ENCODE data around the gene CREBBP.

CREBBP gene

DNA sequence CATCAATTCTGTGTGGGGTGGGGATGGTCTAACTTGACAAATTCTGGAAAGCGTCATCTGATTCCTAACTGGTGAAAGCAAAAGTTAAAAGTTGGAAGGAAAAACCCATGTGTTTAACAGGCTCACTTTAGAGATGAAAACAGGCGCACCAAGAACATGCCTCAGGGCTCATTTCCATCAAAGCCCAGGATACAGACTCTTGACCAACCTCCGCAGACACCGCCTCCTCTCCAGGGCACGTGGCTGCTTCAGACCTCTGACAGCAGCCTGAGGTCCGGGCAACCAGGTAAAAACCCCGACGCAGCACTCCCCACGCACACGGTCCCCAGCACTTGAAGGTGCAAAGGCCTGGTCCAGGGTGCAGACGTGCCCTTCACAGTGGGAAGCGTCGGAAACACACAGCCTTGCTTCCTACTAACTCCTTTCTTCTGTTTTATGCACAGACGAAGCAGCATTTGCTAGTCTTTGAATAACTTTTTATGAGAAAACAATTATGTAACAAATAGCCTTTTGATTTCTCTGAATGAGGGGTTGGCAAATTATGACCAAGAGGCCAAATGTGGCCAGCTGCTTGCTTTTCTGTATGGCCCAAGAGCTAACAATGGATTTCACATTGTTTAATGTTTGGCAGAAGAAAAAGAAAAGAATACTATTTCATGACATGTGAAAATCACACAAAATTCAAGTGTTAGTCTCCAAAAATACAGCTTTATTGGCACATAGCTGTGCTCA, 119.0 kb downstream of the CREBBP start:
- DNase-seq: no peak

DNA sequence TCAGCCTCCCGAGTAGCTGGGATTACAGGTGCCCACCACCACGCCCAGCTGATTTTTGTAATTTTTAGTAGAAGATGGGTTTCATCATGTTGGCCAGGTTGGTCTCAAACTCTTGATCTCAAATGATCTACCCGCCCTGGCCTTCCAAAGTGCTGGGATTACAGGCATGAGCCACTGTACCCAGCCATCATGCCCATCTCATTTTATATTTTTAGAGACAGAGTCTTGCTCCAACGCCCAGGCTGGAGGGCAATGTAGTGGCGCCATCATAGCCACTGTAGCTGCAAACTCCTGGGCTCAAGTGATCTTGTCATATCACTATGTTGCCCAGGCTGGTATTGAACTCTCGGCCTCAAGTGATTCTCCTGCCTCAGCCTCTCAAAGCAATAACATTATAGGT, 120.0 kb downstream of the CREBBP start:
- no peak for DNase-seq

DNA sequence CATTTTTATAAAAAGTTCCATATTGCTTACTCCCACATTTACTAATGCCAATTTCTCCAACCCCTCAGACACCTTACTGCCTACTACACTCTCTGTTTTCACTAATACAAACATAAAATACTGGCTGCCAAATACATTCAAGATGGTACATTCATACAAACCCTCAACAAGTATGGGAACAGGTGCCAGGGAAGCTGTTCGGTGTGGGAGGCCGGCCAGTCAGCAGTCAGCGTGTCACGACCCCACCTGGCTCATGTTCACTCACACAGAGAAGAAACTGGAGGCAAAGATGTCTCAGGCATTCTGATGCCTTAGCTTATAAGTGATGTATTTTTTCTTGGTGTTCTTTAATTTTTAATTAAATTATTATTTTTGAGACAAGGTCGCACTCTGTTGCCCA, 120.8 kb downstream of the CREBBP start:
- no peak for DNase-seq

DNA sequence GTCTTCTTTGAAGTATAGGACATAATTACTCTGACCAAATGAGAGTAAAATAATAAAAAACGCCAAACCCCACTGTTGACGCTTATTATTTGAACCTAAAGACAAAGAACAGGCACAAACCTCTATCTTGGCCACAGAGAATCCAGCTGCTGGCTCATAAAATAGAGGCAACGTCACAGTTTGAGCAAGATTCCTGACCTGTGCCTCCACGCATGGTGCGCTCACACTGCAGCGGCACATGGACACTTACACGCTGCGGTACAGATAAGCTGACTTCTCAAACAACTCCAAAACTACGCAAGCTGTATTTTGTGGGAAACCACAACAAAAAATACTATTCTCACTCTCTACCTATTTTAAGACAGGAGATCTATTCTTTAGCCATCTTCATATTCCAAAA, 124.4 kb downstream of the CREBBP start:
- no peak for DNase-seq

DNA sequence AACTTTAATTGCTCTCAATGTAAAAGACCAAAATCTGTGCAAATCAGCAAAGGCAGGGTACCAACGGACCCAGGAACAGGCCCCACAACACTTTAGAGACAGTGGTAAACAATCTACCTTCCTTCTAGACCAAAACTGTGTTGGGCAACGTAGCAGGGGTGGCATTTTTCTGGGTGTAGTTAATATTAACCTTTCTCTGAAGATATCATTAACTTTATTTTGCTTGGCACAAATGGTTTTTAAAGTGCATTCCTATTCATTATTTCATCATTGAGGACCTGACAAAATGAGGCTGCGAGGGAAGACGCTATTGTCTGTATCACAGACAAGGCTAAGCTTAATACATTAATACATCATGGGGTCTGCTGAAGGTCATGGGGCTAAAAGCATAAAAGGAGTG, 125.3 kb downstream of the CREBBP start:
- no peak for DNase-seq

DNA sequence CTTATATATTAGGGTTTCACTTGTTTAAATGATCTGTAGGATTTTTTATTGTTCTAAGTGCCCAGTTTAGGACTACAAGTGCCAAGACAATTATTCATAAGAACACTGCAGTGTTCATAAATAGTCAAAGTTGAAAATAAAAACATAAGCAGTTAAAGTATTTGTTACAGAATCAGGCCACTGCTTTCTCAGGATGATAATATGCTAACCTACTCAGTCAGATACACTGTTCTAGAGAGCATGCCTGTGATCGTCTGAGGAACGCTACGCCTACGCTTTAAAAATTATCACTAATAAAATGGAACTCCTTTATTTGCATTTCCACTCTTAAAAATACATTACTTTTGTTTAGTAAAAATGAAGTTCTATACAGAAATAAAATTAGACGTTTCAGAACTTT, 125.7 kb downstream of the CREBBP start:
- DNase-seq: no peak

DNA sequence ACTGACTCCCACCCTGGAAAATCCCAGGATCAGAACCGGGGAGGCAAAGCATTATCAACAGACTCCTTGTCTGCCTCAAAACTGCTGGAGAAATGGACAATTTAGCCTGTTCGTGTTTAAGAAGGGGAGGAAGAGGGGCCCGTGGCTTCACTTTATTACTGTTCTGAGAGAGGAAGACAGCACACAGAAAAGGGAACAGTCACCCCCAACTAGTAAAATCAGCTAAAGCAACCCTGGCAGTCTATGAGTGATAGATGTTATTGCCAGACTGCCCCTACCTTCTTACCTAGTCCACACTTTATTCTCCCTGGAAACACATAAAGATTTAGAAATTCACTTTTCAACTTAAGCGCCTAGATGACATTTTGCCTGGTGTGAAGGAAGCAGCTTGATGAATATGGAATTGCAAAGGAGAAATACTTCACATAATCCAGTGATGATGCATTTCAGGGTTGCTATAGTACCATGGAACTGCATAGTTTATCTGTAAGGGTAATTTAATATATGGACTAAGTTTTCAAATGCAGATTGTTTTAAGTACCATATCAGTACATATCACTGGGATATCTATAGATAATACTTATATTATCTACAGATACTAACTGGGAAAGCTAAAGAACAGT, 126.3 kb downstream of the CREBBP start:
- no peak for DNase-seq

DNA sequence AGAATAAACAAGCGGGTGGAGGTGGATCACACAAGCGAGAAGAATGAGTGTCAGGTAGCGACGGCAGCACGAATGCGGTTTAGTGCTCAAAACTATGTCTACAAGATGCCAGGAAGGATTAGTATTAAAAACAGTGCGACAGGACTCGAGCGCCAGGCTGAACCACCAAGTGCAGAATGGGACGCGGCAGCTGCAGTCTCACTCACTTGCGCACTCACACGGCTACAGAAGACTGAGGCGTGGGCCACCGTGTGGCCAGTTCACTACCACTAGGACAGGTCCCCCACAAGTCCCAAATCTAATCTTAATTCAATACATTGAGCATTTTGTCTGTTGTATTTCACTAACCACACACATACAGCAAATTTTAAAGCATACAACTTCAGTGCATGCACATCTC, 127.5 kb downstream of the CREBBP start:
- no peak for DNase-seq

DNA sequence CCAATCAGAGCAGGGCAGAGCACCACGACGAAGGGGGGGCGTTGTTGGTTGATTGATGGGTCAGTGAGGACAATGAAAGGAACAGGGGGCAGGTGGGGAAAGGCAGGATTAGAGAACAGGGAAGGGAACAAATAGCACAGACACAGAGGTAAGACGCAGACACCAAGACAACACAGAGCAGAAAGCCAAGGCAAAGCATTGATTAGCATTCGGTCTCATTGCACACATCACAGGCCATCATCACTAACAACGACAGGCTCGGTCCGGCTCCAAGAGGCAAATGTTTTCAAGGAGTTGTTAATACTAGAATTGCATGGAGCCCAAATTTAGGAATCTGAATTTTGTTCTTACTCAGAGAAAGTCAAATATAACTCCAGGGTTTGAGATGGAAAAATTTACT, 128.6 kb downstream of the CREBBP start:
- DNase-seq: no peak

DNA sequence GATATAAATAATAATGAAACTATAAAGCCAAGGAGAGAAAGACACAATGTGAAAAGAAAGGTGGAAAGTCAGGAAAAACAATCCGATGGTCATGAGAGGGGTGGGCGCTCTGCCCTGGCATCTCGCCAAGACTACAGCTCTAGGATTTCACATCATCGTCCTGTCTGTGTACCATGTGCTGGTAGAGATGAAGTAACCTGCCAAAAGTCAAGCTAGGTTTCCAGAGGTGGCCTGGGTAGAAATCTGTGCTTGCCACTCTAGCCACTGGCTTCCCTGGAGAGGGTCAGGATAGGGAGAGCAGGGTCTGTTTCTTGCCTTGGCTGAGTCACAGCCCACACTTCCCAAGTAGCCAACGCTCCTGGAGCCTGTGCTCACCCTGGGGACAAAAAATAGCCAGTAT, 132.2 kb downstream of the CREBBP start:
- DNase-seq: peak in 1 of 2 experiments; percentile 12

DNA sequence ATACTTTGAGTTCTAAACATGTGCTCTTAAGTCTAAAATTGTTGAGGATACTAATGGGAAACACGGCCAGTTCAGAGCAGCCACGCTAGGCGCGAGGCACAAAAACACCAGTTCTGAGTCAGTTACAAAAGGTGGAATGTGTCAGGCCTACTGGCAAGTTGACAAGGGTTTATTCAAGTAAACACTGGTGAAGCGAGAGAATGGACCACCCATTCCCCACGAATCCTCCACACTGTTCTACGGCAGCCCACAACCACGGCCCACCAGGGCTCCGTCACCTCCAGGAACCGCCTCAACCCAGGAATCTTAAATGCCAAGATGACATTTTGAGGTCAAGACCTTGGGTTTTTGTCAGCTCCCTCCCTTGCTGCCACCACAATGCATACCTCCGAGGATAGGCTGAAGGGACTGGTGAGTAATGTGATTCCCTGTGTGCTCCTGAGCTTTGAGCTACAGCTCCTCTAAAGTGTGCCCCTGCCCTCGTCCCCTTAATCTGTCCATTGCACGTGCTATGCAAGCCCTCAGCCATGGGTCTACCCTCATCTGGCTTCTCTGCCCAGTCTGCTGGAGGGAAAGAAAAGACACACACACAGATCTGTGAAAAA, 134.7 kb downstream of the CREBBP start:
- no peak for DNase-seq

DNA sequence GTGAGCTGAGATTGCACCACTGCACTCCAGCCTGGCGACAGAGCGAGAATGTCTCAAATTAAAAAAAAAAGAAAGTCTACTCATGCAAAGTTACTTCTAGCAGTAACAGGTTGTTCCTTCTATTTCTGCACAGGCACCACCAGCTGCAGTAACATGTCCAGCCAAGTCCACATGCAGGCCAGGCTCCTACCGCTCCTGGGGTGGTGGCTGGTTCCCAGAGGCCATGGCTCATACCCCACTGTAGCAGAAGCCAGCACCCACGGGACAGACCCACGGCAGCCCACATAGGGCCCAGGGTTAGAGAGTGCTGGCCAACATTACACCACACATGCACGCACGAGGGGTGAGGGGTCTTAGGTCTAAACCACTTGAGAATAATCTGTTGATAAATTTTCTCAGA, 136.5 kb downstream of the CREBBP start:
- DNase-seq: no peak

DNA sequence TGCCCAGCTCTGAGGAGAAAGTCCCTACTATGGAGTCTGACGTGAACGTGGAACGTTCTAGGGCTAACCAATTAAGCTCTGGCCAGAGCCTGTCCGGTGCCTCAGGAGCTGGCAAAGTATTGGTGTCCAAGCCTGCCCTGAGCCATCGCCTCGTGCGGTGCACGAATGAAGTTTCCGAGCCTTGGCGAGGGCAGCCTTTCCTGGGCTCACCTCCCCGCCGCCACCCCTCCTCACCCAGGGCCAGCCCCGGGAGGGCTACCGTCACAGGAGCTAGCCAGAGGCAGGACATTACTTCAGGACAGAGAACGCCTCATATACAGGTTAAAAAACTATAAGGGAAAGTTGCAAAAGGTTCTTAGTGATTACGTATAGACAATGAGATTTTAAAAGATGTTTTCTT, 139.6 kb downstream of the CREBBP start:
- no peak for DNase-seq

DNA sequence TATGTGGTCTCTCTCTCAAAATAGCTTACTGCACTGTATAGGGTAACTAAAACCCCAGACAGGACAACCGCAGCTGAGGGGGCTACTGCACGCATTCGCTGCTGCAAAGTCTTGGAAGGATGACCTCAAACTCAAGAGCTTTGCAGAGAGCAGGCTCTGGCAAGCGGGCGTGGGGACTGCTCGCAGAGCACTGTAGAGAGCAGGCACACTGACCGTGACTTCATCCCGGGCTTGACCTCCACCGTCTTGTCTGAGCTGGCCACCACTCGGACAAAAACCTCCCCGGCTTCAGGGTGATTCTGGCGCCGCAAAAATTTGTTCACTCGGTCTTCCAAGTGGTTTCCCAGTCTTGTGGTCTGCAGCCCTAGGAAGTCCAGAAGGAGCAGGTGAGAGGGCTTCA, 140.3 kb downstream of the CREBBP start:
- DNase-seq: no peak

DNA sequence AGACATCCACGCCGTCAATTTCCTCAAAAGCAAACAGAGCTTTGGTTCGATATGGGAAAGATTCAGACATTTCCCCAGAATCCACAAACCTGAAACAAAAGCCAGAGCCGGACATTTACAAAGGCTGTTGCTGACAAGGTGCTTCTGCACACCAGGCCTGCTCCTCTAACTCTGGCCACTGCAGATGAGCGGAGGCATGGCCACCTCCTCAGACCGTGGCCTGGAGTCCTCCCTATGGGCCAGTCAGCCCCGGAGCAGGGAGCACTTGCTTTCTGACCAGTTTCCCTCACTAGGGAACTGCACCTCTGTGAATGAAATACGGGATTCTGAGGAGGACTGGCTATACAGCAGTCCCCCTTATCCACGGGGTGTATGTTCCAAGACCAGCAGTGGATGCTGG, 140.9 kb downstream of the CREBBP start:
- no peak for DNase-seq

DNA sequence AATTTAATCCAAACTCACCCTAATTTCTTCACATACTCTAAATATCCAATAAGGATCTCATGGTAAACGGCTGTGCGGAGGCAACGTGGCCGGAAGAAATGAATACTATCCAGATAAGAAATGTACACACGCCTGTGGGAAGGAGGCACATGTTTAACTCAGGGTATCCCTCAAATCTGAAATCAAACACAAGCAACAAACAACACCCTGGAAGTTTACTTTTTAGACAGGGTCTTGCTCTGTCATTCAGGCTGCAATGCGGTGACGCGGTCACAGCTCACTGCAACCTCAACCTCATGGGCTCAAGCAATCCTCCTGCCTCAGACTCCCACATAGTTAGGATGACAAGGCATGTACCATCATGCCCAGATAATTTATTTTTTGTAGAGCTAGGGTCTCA, 142.0 kb downstream of the CREBBP start:
- no peak for DNase-seq

DNA sequence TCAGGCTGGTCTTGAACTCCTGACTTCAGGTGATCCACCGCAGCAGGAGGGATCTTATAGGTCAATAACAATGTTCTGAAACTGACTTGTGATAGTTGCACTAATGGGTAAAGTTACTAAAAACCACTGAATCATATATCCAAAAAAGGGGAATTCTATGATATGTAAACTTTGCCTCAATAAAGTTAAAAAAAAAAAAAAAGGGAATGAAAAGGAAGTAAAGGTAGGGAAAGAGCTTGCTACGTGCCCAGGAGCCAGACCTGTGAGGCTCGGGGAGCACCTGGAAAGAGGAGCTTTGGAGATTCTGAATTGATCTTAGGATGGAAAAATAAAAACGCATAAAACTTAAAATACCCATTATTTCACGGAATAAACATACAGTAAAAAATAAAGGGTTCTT, 142.4 kb downstream of the CREBBP start:
- no peak for DNase-seq

DNA sequence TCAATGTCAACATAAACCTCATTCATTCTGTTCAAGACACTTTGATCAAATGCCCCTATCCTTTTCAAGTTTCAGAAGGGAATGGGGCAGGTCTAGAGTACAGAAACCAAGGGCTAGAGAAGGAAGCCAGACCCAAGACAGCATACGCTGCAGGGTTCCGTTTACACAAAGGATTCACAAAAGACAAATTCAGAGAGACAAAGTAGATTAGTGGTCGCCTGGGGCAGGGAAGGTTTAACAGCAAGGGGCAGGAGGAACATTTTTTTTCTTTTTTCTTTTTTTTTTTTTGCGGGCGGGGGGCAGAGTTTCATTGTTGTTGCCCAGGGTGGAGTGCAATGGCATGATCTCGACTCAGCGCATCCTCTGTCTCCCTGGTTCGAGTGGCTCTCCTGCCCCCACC, 143.3 kb downstream of the CREBBP start:
- no peak for DNase-seq

DNA sequence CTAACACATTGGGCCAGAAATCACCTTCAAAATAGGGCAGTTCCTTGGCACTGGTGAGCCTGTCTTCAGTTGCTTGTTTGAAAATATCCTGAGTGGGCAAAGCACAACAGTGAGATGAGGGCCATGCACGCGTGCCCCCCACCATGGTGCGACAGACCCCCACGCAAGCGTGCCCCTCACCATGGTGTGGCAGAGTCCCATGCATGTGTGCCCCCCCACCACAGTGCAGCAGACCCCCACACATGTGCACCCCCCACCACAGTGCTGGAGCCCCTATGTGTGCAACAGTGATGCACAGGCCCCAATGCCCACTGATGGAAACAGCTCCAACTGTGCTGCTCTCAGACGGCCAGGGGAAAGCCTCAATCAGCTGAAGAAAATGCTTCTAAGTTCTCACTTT, 144.4 kb downstream of the CREBBP start:
- DNase-seq: no peak

DNA sequence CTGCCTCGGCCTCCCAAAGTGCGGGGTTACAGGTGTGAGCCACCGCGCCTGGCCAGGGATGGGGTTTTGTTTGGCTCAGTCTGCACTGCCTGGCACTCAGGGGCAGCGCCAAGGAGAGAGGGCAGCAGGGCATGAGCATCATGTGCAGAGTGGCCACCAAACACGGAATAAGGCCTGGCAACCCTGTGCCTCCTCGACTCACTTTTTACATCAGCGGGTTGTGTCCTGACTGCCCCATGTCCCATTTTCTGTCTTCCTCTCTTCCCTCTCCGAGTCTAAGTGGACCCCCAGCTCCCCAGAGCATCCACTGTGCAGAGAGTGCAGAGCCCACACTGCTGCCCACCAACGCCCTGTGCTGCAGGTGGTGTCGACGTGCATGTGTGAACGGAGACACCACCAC, 145.0 kb downstream of the CREBBP start:
- no peak for DNase-seq

DNA sequence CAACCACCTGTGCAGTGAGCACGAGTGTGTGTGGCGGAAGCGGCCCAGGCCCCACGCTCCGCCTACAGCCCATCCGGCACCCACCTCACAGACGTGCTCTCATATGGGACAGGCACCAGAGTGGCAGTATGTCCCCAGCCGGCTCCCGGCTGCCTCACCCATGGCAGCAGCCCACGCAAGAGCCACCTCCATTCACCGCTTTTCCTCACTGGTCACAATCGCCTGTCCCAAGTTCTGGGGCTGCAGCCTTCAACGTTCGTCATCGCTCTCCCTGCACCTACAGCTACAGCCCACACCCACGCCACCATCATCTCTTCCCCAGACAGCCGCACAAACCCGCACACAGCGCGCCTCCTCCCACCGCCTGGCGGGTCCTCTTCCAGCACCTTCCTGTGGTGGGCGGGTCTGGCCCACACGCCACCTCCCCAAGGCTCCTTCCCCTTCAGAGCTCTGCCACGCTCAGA, 145.7 kb downstream of the CREBBP start:
- no peak for DNase-seq

DNA sequence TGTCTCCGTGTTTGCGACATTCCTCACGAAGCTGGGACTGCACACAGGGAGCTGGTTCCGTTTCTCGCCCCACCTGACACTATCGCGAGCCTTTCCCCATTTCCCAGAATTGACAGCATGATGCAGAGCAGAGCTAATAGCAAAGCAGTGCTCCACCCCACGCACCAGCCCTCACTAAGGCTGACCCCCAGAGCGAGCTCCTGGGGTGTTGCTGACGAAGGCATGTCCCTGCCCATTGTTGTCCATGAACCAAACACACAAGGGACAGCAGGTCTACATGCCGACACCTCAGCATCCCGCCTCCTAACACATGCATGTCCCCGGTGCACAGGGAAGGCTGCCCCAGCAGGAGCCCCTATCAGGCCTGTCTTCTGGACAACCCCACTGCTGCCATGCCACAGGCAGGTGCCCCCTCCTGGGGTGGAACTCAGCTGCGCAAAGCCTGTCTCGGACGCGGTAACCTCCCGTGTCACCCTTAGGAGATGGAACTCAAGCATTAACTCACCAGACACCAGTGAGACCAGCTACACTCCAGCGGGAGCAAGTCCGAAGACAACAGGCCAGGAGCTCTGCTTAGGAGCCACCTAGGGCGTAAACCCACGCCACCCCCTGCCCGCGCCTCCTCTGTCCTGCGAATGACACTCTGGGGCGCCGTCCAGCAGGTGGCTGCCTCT, 146.3 kb downstream of the CREBBP start:
- DNase-seq: no peak

DNA sequence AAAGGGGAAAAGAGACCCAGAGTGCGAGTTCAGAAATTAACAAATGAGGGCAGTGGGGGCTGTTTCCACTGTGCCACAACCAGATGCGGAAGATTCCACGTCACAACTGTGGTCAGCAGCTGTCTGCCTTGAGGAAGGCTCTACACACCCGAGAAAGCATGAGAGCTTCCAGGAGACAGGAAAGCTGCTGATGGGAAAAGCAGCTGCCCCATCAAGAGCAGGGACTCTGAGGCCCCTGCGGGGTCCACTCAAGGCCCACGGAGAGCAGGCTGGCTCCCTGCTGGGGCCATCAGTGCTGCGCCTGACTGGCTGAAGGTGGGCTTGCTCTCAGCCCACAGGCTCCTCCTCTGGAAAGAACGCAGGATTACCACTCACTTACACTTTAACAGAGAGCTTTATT, 148.3 kb downstream of the CREBBP start:
- no peak for DNase-seq
